ENCODE data around the gene RGSL1. TPM values are rescaled to one million over a fixed set of nuclear protein-coding genes. Genes with fewer than 3 reads are reported as not detected.
A peak's percentile ranks its signal among the peaks of the same experiment; 100 is the strongest.

The RGSL1 gene
- total RNA-seq, 1 donor from 2014 or later: not detected

DNA sequence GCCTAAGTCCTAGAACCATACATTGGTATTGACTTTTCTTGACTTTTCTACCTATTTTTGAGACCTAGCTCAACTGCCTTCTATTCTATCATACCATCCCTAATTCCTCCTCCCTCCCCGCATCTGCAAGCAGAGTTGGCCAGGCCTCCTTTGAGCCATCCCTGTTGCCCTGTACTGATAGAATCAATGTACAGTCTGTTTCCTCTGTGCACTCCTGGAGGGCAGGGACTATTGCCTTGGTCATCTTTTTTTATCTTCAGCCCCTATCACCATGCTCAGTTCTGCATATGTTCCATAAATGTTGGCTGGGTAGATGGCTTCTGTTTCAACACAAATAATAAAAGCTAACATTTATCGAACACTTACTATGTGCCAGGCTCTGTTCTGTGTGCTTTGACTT is 158.3 kb downstream of the RGSL1 start:
- H3K27ac Mint-ChIP-seq: no peak overlapping the region
- H3K27me3 Mint-ChIP-seq: peaks cover 11% of the 10 kb centered on the region
- peaks cover 51% of the 10 kb centered on the region for H3K4me1 Mint-ChIP-seq
- H3K4me3 Mint-ChIP-seq: no peak overlapping the region
- H3K9me3 Mint-ChIP-seq: no peaks in the 10 kb centered on the region
- no peaks in the 10 kb centered on the region for H3K36me3 Mint-ChIP-seq (ENCODE audit: low read depth)
- no peak for DNase-seq
- intact Hi-C loops (cut with micrococcal nuclease): no loop called here

DNA sequence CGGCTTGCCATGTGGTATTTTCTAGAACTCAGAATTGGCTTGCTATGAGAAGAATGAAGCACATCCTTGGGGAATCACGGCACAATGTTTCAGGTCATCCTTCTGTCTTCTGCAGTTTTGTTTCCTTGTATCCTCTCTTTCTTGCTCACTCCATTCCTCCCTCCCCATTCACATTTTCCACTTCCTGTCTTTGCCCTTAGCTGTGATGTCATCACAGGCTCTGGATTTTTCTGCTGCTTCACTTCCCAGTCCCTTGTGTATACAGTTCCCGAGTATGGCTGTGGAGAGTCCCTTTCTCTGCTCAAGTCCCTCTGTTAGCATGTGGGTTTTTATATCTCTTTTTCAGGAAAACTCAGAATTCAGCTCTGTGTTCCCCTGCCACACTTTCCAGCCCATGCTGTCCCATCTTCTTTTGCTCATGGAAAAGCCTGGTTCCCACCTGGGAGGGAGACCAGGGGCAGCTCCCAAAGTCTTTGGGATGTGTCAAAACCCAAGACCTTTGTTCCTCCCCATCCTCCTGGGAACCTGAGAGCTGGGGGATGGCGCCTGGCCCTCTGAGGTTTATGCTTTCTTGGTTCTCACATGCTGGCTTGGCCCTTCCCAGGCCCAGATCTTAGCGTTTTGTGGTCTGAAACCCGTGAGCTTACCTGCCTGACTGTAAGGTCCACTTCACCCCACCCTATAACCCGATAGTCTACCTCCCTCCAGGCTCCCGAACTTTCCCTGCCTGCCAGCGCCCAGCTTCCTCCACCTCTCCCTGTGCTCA is 159.1 kb downstream of the RGSL1 start:
- H3K4me3 Mint-ChIP-seq: no peak overlapping the region
- intact Hi-C loops (cut with micrococcal nuclease): no loop called here
- no peaks in the 10 kb centered on the region for H3K9me3 Mint-ChIP-seq
- H3K27me3 Mint-ChIP-seq: peaks cover 17% of the 10 kb centered on the region
- H3K36me3 Mint-ChIP-seq (ENCODE audit: low read depth): no peaks in the 10 kb centered on the region
- peaks cover 58% of the 10 kb centered on the region for H3K4me1 Mint-ChIP-seq
- peak overlapping the region; percentile 32 for H3K27ac Mint-ChIP-seq
- no peak for DNase-seq

Other genes starting within 250 kb of the RGSL1 start
- gene GLUL, start 58.4 kb upstream of the RGSL1 start, total RNA-seq: 78.1 and 80.2 TPM in 2 replicates
- not detected in 2 replicates for gene TEDDM1, start 49.5 kb upstream of the RGSL1 start, total RNA-seq
- gene RNASEL, start 139.1 kb downstream of the RGSL1 start, total RNA-seq: 3.4 and 4.8 TPM in 2 replicates
- gene RGS16, start 154.2 kb downstream of the RGSL1 start, total RNA-seq: 94.3 and 94.7 TPM in 2 replicates
- gene RGS8, start 234.4 kb downstream of the RGSL1 start, total RNA-seq: not detected in 2 replicates

All from activated CD4-positive, alpha-beta T cell treated with anti-CD3 and anti-CD28 coated beads, Interleukin-2, amount 10 ng/mL, durations not matched to agents 24 days and 14 days (primary cell).